Tibial artery (tissue), 4 donors: ENCODE results near the gene EIF2S2.
A peak's percentile ranks its signal among the peaks of the same experiment; 100 is the strongest.

ENCODE experiments used
- DNase-seq, 2 donors: peaks; one replicate each; pipeline ENCODE4 v3.0.0-alpha.2; 2019
- H3K27ac ChIP-seq, 2 donors: fragments of 200-600 bp; sonication (generic) in 1 of 2; 1 replicate in 1 of 2; 2 replicates in 1 of 2; pipeline ENCODE4 v1.5.1; 2018 to 2019; ENCODE audit warnings: mild to moderate bottlenecking in 1 of 2
- H3K27me3 ChIP-seq, 2 donors: fragments of 200-600 bp; sonication (generic) in 1 of 2; one replicate each; pipeline versions ENCODE4 v1.5.1 to v1.6.0; 2016 to 2019
- H3K36me3 ChIP-seq, 3 donors: fragments of 200-600 bp; sonication (generic) in 2 of 3; one replicate each; pipeline ENCODE4 v1.5.1; 2016 to 2019; ENCODE audit warnings: mild to moderate bottlenecking in 2 of 3
- H3K4me1 ChIP-seq, 4 donors: fragments of 200-600 bp; sonication (generic) in 2 of 4; 1 replicate in 3 of 4; 2 replicates in 1 of 4; pipeline ENCODE4 v1.5.1; 2016 to 2019
- H3K4me3 ChIP-seq, 2 donors: fragments of 200-600 bp; sonication (generic) in 1 of 2; 1 replicate in 1 of 2; 2 replicates in 1 of 2; pipeline ENCODE4 v1.5.1; 2018 to 2019; ENCODE audit warnings: mild to moderate bottlenecking in 2 of 2
- H3K9me3 ChIP-seq, 3 donors: fragments of 200-600 bp; sonication (generic) in 1 of 3; one replicate each; pipeline ENCODE4 v1.5.1; 2016 to 2019
- CTCF ChIP-seq, 2 experiments: fragments of 200-600 bp in 1 of 2; fragments of 450-650 bp in 1 of 2; IDR thresholded peaks; one replicate each; pipeline ENCODE4 v1.5.1; 2017 to 2019; ENCODE audit warnings: antibody characterized with exemption in 2 of 2, mild to moderate bottlenecking in 1 of 2, moderate library complexity in 1 of 2
- intact Hi-C: fragments of 100-400 bp; cut with DNase I; formaldehyde crosslinking; loops from one replicate; pipeline ENCODE4 v1.15.0; 2023; ENCODE audit warnings: low total_unique reads

Gene EIF2S2

DNA sequence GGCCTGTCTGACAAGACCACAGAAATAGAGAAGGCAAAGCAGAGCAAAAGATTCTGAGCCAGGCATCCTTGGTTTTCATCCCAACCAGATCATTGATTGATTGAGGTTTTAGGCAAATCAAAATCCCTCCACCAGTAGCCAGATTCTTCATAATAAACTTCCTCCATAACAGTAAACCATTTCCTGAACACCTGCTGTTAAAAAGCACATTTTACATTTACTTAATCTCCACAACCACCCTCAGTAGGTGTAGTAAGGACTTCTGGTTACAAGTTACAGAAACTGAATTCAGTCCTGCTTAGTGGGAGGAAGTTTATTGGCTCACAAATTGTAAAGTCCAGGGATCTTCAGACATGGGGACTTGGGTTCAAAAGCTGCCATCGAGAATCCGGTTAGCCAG lies 28.3 kb downstream of the EIF2S2 start:
- H3K4me1 ChIP-seq = peaks cover 0 to 25% (median 8%) of the 10 kb centered on the region in 4 donors
- peaks cover 26 to 84% (median 48%) of the 10 kb centered on the region in 3 donors for H3K36me3 ChIP-seq
- DNase-seq = no peak
- H3K27ac ChIP-seq = peak overlapping the region; percentile 59 to 64
- H3K4me3 ChIP-seq = no peak overlapping the region
- no peak for TF ChIP-seq CTCF (IDR thresholded peaks at IDR 0.05)
- intact Hi-C loops = no loop called here
- no peaks in the 10 kb centered on the region for H3K9me3 ChIP-seq
- H3K27me3 ChIP-seq = no peaks in the 10 kb centered on the region

DNA sequence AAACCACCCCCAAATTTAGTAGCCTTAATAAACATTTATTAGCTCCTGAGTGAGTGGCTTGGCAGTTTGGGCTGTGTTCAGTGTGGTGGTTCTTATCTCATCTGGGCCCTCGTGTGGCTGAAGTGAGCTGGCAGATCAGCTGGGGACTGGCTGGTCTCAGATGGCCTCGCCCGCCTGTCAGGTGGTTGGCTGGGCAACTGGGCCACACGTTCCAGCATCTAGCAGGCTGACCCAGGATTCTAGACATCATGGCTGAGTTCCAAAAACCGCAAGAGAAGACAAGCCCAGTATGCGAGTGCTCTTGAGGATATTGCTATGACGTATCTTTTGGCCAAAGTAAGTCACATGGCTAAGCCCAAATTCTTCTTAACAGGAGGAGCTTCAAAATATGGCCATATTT lies 28.9 kb downstream of the EIF2S2 start:
- DNase-seq = peak; percentile 73 to 92
- intact Hi-C loops = no loop called here
- peak in 1 of 2 experiments; percentile 7 for TF ChIP-seq CTCF (IDR thresholded peaks at IDR 0.05)
- peaks cover 25 to 84% (median 42%) of the 10 kb centered on the region in 3 donors for H3K36me3 ChIP-seq
- H3K27ac ChIP-seq = peak overlapping the region; percentile 59 to 64
- H3K9me3 ChIP-seq = no peaks in the 10 kb centered on the region
- no peaks in the 10 kb centered on the region for H3K27me3 ChIP-seq
- H3K4me1 ChIP-seq = peaks cover 0 to 25% (median 8%) of the 10 kb centered on the region in 4 donors
- no peak overlapping the region for H3K4me3 ChIP-seq

- Histone ChIP-seq H3K9me3 (no peaks in the 10 kb centered on the region), H3K27ac (peak overlapping the region; percentile 59 to 64), H3K4me3 (no peak overlapping the region), H3K36me3 (peaks cover 33 to 86% (median 48%) of the 10 kb centered on the region in 3 donors), H3K4me1 (peaks cover 0 to 25% (median 8%) of the 10 kb centered on the region in 4 donors), H3K27me3 (no peaks in the 10 kb centered on the region)
- intact Hi-C loops = no loop called here
- no peak for DNase-seq
- no peak for TF ChIP-seq CTCF (IDR thresholded peaks at IDR 0.05)
These were observed 29.7 kb downstream of the EIF2S2 start for GRCh38 chr20:34082232-34082887.

- no peak for DNase-seq
- Histone ChIP-seq H3K36me3 (peaks cover 40 to 85% (median 61%) of the 10 kb centered on the region in 3 donors), H3K27me3 (no peaks in the 10 kb centered on the region), H3K4me3 (no peak overlapping the region), H3K4me1 (peaks cover 0 to 25% (median 8%) of the 10 kb centered on the region in 4 donors), H3K9me3 (no peaks in the 10 kb centered on the region), H3K27ac (no peak overlapping the region)
- intact Hi-C loops = no loop called here
- no peak for TF ChIP-seq CTCF (IDR thresholded peaks at IDR 0.05)
These were observed 32.2 kb downstream of the EIF2S2 start for GRCh38 chr20:34079818-34080217.

- Histone ChIP-seq H3K27me3 (no peaks in the 10 kb centered on the region), H3K27ac (no peak overlapping the region), H3K9me3 (no peaks in the 10 kb centered on the region), H3K4me3 (no peak overlapping the region), H3K4me1 (peaks cover 0 to 20% (median 7%) of the 10 kb centered on the region in 4 donors), H3K36me3 (peaks cover 37 to 87% (median 67%) of the 10 kb centered on the region in 3 donors)
- no peak for DNase-seq
- TF ChIP-seq CTCF (IDR thresholded peaks at IDR 0.05) = no peak
- intact Hi-C loops = no loop called here
These were observed 33.5 kb downstream of the EIF2S2 start for GRCh38 chr20:34078540-34078939.
